Vagina (tissue), 2 donors: ENCODE results near the gene CACNA2D1. TPM values are rescaled to one million over a fixed set of nuclear protein-coding genes. Genes with fewer than 3 reads are reported as not detected.

ENCODE experiments used
- DNase-seq, 2 donors: peaks; one replicate each; pipeline ENCODE4 v3.0.0-alpha.2; 2017; ENCODE audit errors: extremely low spot score in 2 of 2
- H3K27ac ChIP-seq: fragments of 200-600 bp; sonication (generic); one replicate; pipeline ENCODE4 v1.5.1; 2019
- H3K27me3 ChIP-seq: fragments of 200-600 bp; sonication (generic); one replicate; pipeline ENCODE4 v1.5.1; 2019
- H3K36me3 ChIP-seq, 2 donors: fragments of 200-600 bp; sonication (generic); one replicate each; pipeline ENCODE4 v1.5.1; 2017 to 2019
- H3K4me1 ChIP-seq: fragments of 200-600 bp; sonication (generic); one replicate; pipeline ENCODE4 v1.5.1; 2019
- H3K4me3 ChIP-seq, 2 donors: fragments of 200-600 bp; sonication (generic); 1 replicate in 1 of 2; 2 replicates in 1 of 2; pipeline ENCODE4 v1.5.1; 2016 to 2019
- H3K9me3 ChIP-seq: fragments of 200-600 bp; sonication (generic); one replicate; pipeline ENCODE4 v1.5.1; 2019
- CTCF ChIP-seq, 3 experiments: fragments of 450-650 bp in 2 of 3; fragments of 200-600 bp in 1 of 3; sonication (generic) in 1 of 3; IDR thresholded peaks; one replicate each; pipeline ENCODE4 v1.5.1; 2017 to 2019; ENCODE audit warnings: antibody characterized with exemption in 3 of 3, mild to moderate bottlenecking in 2 of 3, moderate library complexity in 2 of 3
- POLR2A ChIP-seq, 2 donors: fragments of 450-650 bp; IDR thresholded peaks; one replicate each; pipeline ENCODE4 v1.6.1; 2017; ENCODE audit warnings: antibody characterized with exemption in 2 of 2, mild to moderate bottlenecking in 2 of 2, moderate library complexity in 2 of 2
- POLR2AphosphoS5 ChIP-seq, 2 donors: sonication (generic); formaldehyde crosslinking; IDR thresholded peaks; one replicate each; pipeline ENCODE4 v1.9.0; 2017; ENCODE audit warnings: antibody characterized with exemption in 2 of 2, mild to moderate bottlenecking in 2 of 2, low read depth in 1 of 2; ENCODE audit not compliant: insufficient read depth in 1 of 2
- intact Hi-C: fragments of 100-400 bp; cut with DNase I; formaldehyde crosslinking; loops from one replicate; pipeline ENCODE4 v1.15.1; 2023
- total RNA-seq: library from RNA; depleted of rRNA; stranded (reverse); fragments of >200 nt; gene quantifications from one replicate; pipeline ENCODE4 v1.2.3, GENCODE V29; 2016

The CACNA2D1 gene
- total RNA-seq, 1 donor from 2014 or later: 16.9 TPM

GRCh38 chr7:82382276-82382675, 61.3 kb downstream of the CACNA2D1 start:
- no peaks in the 10 kb centered on the region for H3K4me1 ChIP-seq
- no peaks in the 10 kb centered on the region for H3K36me3 ChIP-seq
- TF ChIP-seq POLR2A (IDR thresholded peaks at IDR 0.05) (no peak), CTCF (IDR thresholded peaks at IDR 0.05) (no peak), POLR2AphosphoS5 (IDR thresholded peaks at IDR 0.05; ENCODE audit: insufficient read depth in 1 of 2, low read depth in 1 of 2) (no peak)
- intact Hi-C loops: no loop called here
- no peak for DNase-seq
- no peak overlapping the region for H3K4me3 ChIP-seq
- no peak overlapping the region for H3K27ac ChIP-seq
- H3K9me3 ChIP-seq: no peaks in the 10 kb centered on the region
- H3K27me3 ChIP-seq: no peaks in the 10 kb centered on the region

GRCh38 chr7:82376739-82377138, 66.8 kb downstream of the CACNA2D1 start:
- TF ChIP-seq POLR2A (IDR thresholded peaks at IDR 0.05) (no peak), POLR2AphosphoS5 (IDR thresholded peaks at IDR 0.05; ENCODE audit: insufficient read depth in 1 of 2, low read depth in 1 of 2) (no peak), CTCF (IDR thresholded peaks at IDR 0.05) (no peak)
- Histone ChIP-seq H3K4me1 (no peaks in the 10 kb centered on the region), H3K27me3 (no peaks in the 10 kb centered on the region), H3K9me3 (no peaks in the 10 kb centered on the region), H3K4me3 (no peak overlapping the region), H3K27ac (no peak overlapping the region), H3K36me3 (no peaks in the 10 kb centered on the region)
- intact Hi-C loops: no loop called here
- DNase-seq: no peak

- H3K4me3 ChIP-seq: no peak overlapping the region
- TF ChIP-seq POLR2AphosphoS5 (IDR thresholded peaks at IDR 0.05; ENCODE audit: insufficient read depth in 1 of 2, low read depth in 1 of 2) (no peak), CTCF (IDR thresholded peaks at IDR 0.05) (no peak), POLR2A (IDR thresholded peaks at IDR 0.05) (no peak)
- intact Hi-C loops: no loop called here
- H3K4me1 ChIP-seq: no peaks in the 10 kb centered on the region
- no peaks in the 10 kb centered on the region for H3K36me3 ChIP-seq
- H3K27me3 ChIP-seq: no peaks in the 10 kb centered on the region
- H3K27ac ChIP-seq: no peak overlapping the region
- no peak for DNase-seq
- H3K9me3 ChIP-seq: no peaks in the 10 kb centered on the region
Measured at GRCh38 chr7:82375713-82376112, 67.9 kb downstream of the CACNA2D1 start.

GRCh38 chr7:82375129-82375528, 68.4 kb downstream of the CACNA2D1 start:
- H3K4me3 ChIP-seq: no peak overlapping the region
- intact Hi-C loops: no loop called here
- TF ChIP-seq POLR2AphosphoS5 (IDR thresholded peaks at IDR 0.05; ENCODE audit: insufficient read depth in 1 of 2, low read depth in 1 of 2): no peak
- no peak for TF ChIP-seq CTCF (IDR thresholded peaks at IDR 0.05)
- no peak for TF ChIP-seq POLR2A (IDR thresholded peaks at IDR 0.05)
- H3K27ac ChIP-seq: no peak overlapping the region
- H3K9me3 ChIP-seq: no peaks in the 10 kb centered on the region
- no peaks in the 10 kb centered on the region for H3K36me3 ChIP-seq
- no peaks in the 10 kb centered on the region for H3K27me3 ChIP-seq
- no peaks in the 10 kb centered on the region for H3K4me1 ChIP-seq
- DNase-seq: no peak

GRCh38 chr7:82373926-82374635, 69.5 kb downstream of the CACNA2D1 start:
- no peaks in the 10 kb centered on the region for H3K4me1 ChIP-seq
- no peak overlapping the region for H3K27ac ChIP-seq
- no peak for TF ChIP-seq POLR2AphosphoS5 (IDR thresholded peaks at IDR 0.05; ENCODE audit: insufficient read depth in 1 of 2, low read depth in 1 of 2)
- TF ChIP-seq POLR2A (IDR thresholded peaks at IDR 0.05): no peak
- TF ChIP-seq CTCF (IDR thresholded peaks at IDR 0.05): no peak
- H3K27me3 ChIP-seq: no peaks in the 10 kb centered on the region
- H3K36me3 ChIP-seq: no peaks in the 10 kb centered on the region
- H3K9me3 ChIP-seq: no peaks in the 10 kb centered on the region
- H3K4me3 ChIP-seq: no peak overlapping the region
- DNase-seq: no peak
- intact Hi-C loops: no loop called here
